HepG2 (cell line): ENCODE measurements around the gene HIVEP2. TPM values are rescaled to one million over a fixed set of nuclear protein-coding genes. Genes with fewer than 3 reads are reported as not detected.

Experiments used
- ATAC-seq: fragments of 200-7000 bp; cut with Tn5 transposase; 3 replicates; pipeline ENCODE4 v1.9.1; 2020; ENCODE audit warnings: mild to moderate bottlenecking, moderate library complexity
- BruUV-seq: library from RNA; stranded (reverse); fragments of 400-500 nt; replicated peaks from 2 replicates; lab custom pipeline; 2021; lab: Mats Ljungman, UMichigan
- CTCF ChIA-PET: fragments of 300-600 bp; formaldehyde crosslinking; extraction: SDS; loops from one replicate; lab custom pipeline; 2021; ENCODE audit warnings: low total read pairs, inconsistent platforms, low intra/inter-chr PET ratio; lab: Yijun Ruan, JAX
- POLR2A ChIA-PET: fragments of 350-600 bp; sonication (Branson Sonifier 250); formaldehyde crosslinking; loops from one replicate; lab custom pipeline; 2020; ENCODE audit warnings: antibody characterized with exemption, inconsistent platforms; lab: Yijun Ruan, JAX
- DNase-seq: peaks from one replicate; pipeline ENCODE4 v3.0.0-alpha.2; 2015; ENCODE audit warnings: low spot score
- FAIRE-seq: peaks from 3 replicates; lab custom pipeline; 2011; peaks lifted over from hg19 to GRCh38; lab: Jason Lieb, UNC
- H2AFZ ChIP-seq: one replicate; pipeline ENCODE4 v1.6.1; 2011; ENCODE audit warnings: low read length, inconsistent platforms
- H3K27ac ChIP-seq: fragments of 300-600 bp; 3 replicates; pipeline ENCODE4 v1.8.0; 2011; ENCODE audit warnings: mixed run types, mild to moderate bottlenecking, mixed read lengths, low read length, inconsistent platforms; ENCODE audit not compliant: insufficient read depth; ENCODE audit errors: extremely low read length
- H3K27me3 ChIP-seq, 2 experiments: fragments of 200-600 bp in 1 of 2; 2 replicates in 1 of 2; 3 replicates in 1 of 2; pipeline versions ENCODE4 v1.6.0 to v1.8.0; 2011; ENCODE audit warnings: low read length in 2 of 2, mild to moderate bottlenecking in 2 of 2, moderate library complexity in 2 of 2, inconsistent platforms in 1 of 2; ENCODE audit not compliant: insufficient read depth in 2 of 2, control insufficient read depth in 1 of 2
- H3K36me3 ChIP-seq, 2 experiments: fragments of 200-600 bp in 1 of 2; replicated peaks in 1 of 2; 2 replicates in 1 of 2; 3 replicates in 1 of 2; pipeline versions ENCODE4 v1.5.1 to v1.8.0; 2011; ENCODE audit warnings: low read length in 2 of 2, inconsistent platforms in 1 of 2; ENCODE audit not compliant: insufficient read depth in 2 of 2, control insufficient read depth in 1 of 2
- H3K4me1 ChIP-seq: 2 replicates; pipeline ENCODE4 v1.5.1; 2012; ENCODE audit warnings: low read length, inconsistent platforms; ENCODE audit not compliant: insufficient read depth
- H3K4me2 ChIP-seq: 2 replicates; pipeline ENCODE4 v1.6.0; 2011; ENCODE audit warnings: low read depth, low read length, inconsistent platforms
- H3K4me3 ChIP-seq, 3 experiments: fragments of 200-600 bp in 1 of 3; sonication (generic), shearing (Covaris generic) in 1 of 3; replicated peaks in 1 of 3; 2 replicates each; pipeline ENCODE4 v1.5.1; 2011 to 2016; ENCODE audit warnings: low read length in 3 of 3, inconsistent platforms in 2 of 3, low read depth in 2 of 3, mild to moderate bottlenecking in 2 of 3, control low read depth in 1 of 3, mixed read lengths in 1 of 3; ENCODE audit not compliant: insufficient read depth in 1 of 3
- H3K79me2 ChIP-seq: one replicate; pipeline ENCODE4 v1.6.1; 2011; ENCODE audit warnings: low read length, inconsistent platforms; ENCODE audit not compliant: insufficient read depth
- H3K9ac ChIP-seq: 2 replicates; pipeline ENCODE4 v1.6.0; 2011; ENCODE audit warnings: mild to moderate bottlenecking, low read depth, low read length, inconsistent platforms; ENCODE audit not compliant: insufficient read depth
- H3K9me3 ChIP-seq: 2 replicates; pipeline ENCODE4 v1.5.1; 2012; ENCODE audit warnings: mild to moderate bottlenecking, low read length
- H4K20me1 ChIP-seq: 2 replicates; pipeline ENCODE4 v1.6.0; 2011; ENCODE audit warnings: inconsistent platforms, mild to moderate bottlenecking, low read length, moderate library complexity; ENCODE audit not compliant: insufficient read depth
- HCFC1 ChIP-seq: fragments of 150-350 bp; IDR thresholded peaks from 2 replicates; pipeline ENCODE4 v1.6.1; 2014; ENCODE audit warnings: low read depth, low read length
- NFATC3 ChIP-seq: sonication (generic); formaldehyde crosslinking; IDR thresholded peaks from 2 replicates; pipeline ENCODE4 v1.5.1; 2020; ENCODE audit warnings: mild to moderate bottlenecking, missing genetic modification reagents
- XRCC5 ChIP-seq: fragments of 200-400 bp; formaldehyde crosslinking; optimal IDR thresholded peaks from 2 replicates; pipeline ENCODE3; 2017; ENCODE audit warnings: mild to moderate bottlenecking, low read length
- ZNF546 ChIP-seq: sonication (generic); formaldehyde crosslinking; conservative IDR thresholded peaks from 2 replicates; pipeline ENCODE4 v1.8.1; 2023; ENCODE audit warnings: mild to moderate bottlenecking, missing genetic modification reagents
- ZNF780A ChIP-seq: sonication (generic); formaldehyde crosslinking; IDR thresholded peaks from 2 replicates; pipeline ENCODE4 v1.8.0; 2022; ENCODE audit warnings: mild to moderate bottlenecking, missing genetic modification reagents, moderate library complexity
- ZSCAN12 ChIP-seq: sonication (generic); formaldehyde crosslinking; IDR thresholded peaks from 2 replicates; pipeline ENCODE4 v1.9.0; 2021; ENCODE audit warnings: mild to moderate bottlenecking, missing genetic modification reagents
- WGBS: methylation state at CpG from one replicate; pipeline ENCODE4 v1.1.6; 2017; ENCODE audit warnings: low lambda C conversion rate; 5-methylcytosine and 5-hydroxymethylcytosine counted together
- in situ Hi-C: cut with HindIII; loops from 2 replicates; pipeline ENCODE4 v1.10.0; 2017; ENCODE audit warnings: low pct_unique_long_range_greater_than_20kb; ENCODE audit not compliant: extremely low pct_ligation_motif_present
- intact Hi-C: fragments of 100-400 bp; cut with micrococcal nuclease; formaldehyde crosslinking; loops from one replicate; pipeline ENCODE4 v1.10.0; 2022; ENCODE audit not compliant: unreplicated experiment
- polyA plus RNA-seq, 8 experiments: library from polyadenylated mRNA; depleted of rRNA in 3 of 8; stranded (reverse) in 7 of 8; unstranded in 1 of 8; fragments of >200 nt; fragmentation: Illumina TruSeq in 4 of 8; extraction: Trizol in 4 of 8; gene quantifications; 2 replicates each; pipeline versions ENCODE4 v1.2.1 to v1.2.3, GENCODE V29; 2011 to 2016; ENCODE audit warnings: low read depth in 4 of 8, missing spikeins in 1 of 8, mixed read lengths in 1 of 8; ENCODE audit not compliant: insufficient read depth in 1 of 8
- total RNA-seq, 5 experiments: library from RNA; depleted of rRNA; stranded (reverse); fragments of >200 nt; fragmentation: Illumina TruSeq; extraction: Trizol; gene quantifications; 2 replicates each; pipeline ENCODE4 v1.2.3, GENCODE V29; 2016; ENCODE audit warnings: low read depth in 1 of 5
- TF ChIP-seq, protein P1 (sequence below): sonication (generic); formaldehyde crosslinking; IDR thresholded peaks from 2 replicates; pipeline ENCODE4 v1.4.0; 2020; ENCODE audit warnings: missing genetic modification reagents

Gene HIVEP2
- total and polyA plus RNA-seq, 2 of the 13 experiments (the other 11 are each of a cell fraction or from before 2014, with no cell fraction given), result 3.4 to 12.9 TPM

DNA sequence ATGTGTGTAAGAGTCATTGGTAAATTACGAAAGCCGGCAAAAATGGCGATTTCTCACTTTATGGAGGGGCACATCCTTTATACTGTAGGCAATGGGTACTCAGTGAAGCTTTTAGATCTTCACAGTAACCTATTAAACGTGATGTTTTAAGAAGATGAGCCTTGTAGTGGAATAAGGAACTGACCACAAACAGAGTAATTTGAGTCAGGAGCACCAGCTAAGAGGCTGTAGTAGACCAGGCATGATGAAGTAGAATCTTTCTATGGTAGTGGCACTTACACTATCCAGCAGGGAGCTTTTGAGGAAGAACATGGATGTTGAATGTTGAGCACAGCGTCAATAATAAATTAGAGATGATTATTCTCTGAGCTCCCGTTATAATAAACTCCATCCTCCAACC is 65.9 kb downstream of the HIVEP2 start:
- Histone ChIP-seq H3K36me3 (no peaks in the 10 kb centered on the region), H3K4me1 (peaks cover 9% of the 10 kb centered on the region), H3K27me3 (no peaks in the 10 kb centered on the region), H3K4me2 (no peak overlapping the region), H3K27ac (no peak overlapping the region), H3K4me3 (no peak overlapping the region), H4K20me1 (peaks cover 9% of the 10 kb centered on the region; the same call in 1 of the 2 replicates), H3K9me3 (no peaks in the 10 kb centered on the region), H3K79me2 (no peaks in the 10 kb centered on the region), H2AFZ (no peak overlapping the region), H3K9ac (no peak overlapping the region)
- ATAC-seq, result no peak
- ChIA-PET CTCF (no interaction called here), POLR2A (no interaction called here)
- BruUV-seq, result no TSS peak
- no peak for DNase-seq
- TF ChIP-seq HCFC1 (no peak), ZNF546 (CRISPR knock-in tag) (no peak), ZSCAN12 (CRISPR knock-in tag) (no peak), ZNF780A (CRISPR knock-in tag) (no peak), NFATC3 (no peak), XRCC5 (no peak)
- TF ChIP-seq, protein P1, sequence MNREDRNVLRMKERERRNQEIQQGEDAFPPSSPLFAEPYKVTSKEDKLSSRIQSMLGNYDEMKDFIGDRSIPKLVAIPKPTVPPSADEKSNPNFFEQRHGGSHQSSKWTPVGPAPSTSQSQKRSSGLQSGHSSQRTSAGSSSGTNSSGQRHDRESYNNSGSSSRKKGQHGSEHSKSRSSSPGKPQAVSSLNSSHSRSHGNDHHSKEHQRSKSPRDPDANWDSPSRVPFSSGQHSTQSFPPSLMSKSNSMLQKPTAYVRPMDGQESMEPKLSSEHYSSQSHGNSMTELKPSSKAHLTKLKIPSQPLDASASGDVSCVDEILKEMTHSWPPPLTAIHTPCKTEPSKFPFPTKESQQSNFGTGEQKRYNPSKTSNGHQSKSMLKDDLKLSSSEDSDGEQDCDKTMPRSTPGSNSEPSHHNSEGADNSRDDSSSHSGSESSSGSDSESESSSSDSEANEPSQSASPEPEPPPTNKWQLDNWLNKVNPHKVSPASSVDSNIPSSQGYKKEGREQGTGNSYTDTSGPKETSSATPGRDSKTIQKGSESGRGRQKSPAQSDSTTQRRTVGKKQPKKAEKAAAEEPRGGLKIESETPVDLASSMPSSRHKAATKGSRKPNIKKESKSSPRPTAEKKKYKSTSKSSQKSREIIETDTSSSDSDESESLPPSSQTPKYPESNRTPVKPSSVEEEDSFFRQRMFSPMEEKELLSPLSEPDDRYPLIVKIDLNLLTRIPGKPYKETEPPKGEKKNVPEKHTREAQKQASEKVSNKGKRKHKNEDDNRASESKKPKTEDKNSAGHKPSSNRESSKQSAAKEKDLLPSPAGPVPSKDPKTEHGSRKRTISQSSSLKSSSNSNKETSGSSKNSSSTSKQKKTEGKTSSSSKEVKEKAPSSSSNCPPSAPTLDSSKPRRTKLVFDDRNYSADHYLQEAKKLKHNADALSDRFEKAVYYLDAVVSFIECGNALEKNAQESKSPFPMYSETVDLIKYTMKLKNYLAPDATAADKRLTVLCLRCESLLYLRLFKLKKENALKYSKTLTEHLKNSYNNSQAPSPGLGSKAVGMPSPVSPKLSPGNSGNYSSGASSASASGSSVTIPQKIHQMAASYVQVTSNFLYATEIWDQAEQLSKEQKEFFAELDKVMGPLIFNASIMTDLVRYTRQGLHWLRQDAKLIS (CRISPR knock-in tag), result no peak
- intact Hi-C loops (no loop called here), in situ Hi-C loops (no loop called here)
- WGBS, result 91% methylated on average over 6 of the region's 6 CpGs
- no peak for FAIRE-seq
